Neural cell (in vitro differentiated cells): ENCODE results near the gene MEP1A. TPM values are rescaled to one million over a fixed set of nuclear protein-coding genes. Genes with fewer than 3 reads are reported as not detected.

Source experiments
- H2AFZ ChIP-seq: fragments of 200-600, 300-800 bp; sonication (generic), shearing (Covaris generic); 2 replicates; pipeline ENCODE4 v1.6.0; 2014; ENCODE audit warnings: low read depth, mild to moderate bottlenecking, antibody characterized with exemption, low read length, moderate library complexity
- H3F3A ChIP-seq: fragments of 200-600 bp; shearing (Covaris generic); 2 replicates; pipeline ENCODE4 v1.6.1; 2016; ENCODE audit warnings: mild to moderate bottlenecking, moderate library complexity, mixed read lengths, antibody characterized with exemption, low read length; ENCODE audit not compliant: insufficient read depth, poor library complexity, severe bottlenecking
- H3K27ac ChIP-seq: fragments of 200-600, 300-800 bp; sonication (generic), shearing (Covaris generic); 2 replicates; pipeline ENCODE4 v1.5.1; 2014; ENCODE audit warnings: mild to moderate bottlenecking, low read length, moderate library complexity
- H3K27me3 ChIP-seq: fragments of 300-800, 200-600 bp; sonication (generic), shearing (Covaris generic); 2 replicates; pipeline ENCODE4 v1.6.0; 2014; ENCODE audit warnings: mild to moderate bottlenecking, low read depth, low read length, moderate library complexity; ENCODE audit not compliant: insufficient read depth
- H3K36me3 ChIP-seq: fragments of 300-800, 200-600 bp; sonication (generic), shearing (Covaris generic); 2 replicates; pipeline ENCODE4 v1.5.1; 2014; ENCODE audit warnings: mild to moderate bottlenecking, antibody characterized with exemption, low read length, moderate library complexity; ENCODE audit not compliant: insufficient read depth
- H3K4me2 ChIP-seq: fragments of 300-800, 200-600 bp; sonication (generic), shearing (Covaris generic); 2 replicates; pipeline ENCODE4 v1.6.0; 2014; ENCODE audit warnings: mild to moderate bottlenecking, low read length
- H3K4me3 ChIP-seq: fragments of 300-800, 200-600 bp; sonication (generic), shearing (Covaris generic); 2 replicates; pipeline ENCODE4 v1.5.1; 2014; ENCODE audit warnings: mild to moderate bottlenecking, low read length, moderate library complexity
- H3K79me2 ChIP-seq: fragments of 200-600 bp; shearing (Covaris generic); replicated peaks from 2 replicates; pipeline ENCODE4 v1.6.0; 2014; ENCODE audit warnings: mild to moderate bottlenecking, low read length, moderate library complexity; ENCODE audit not compliant: insufficient read depth
- H3K9ac ChIP-seq: fragments of 300-800, 200-600 bp; sonication (generic), shearing (Covaris generic); 2 replicates; pipeline ENCODE4 v1.6.1; 2016; ENCODE audit warnings: mild to moderate bottlenecking, low read length, mixed read lengths
- H3K9me2 ChIP-seq: fragments of 200-600 bp; shearing (Covaris generic); 2 replicates; pipeline ENCODE4 v1.6.1; 2016; ENCODE audit warnings: mild to moderate bottlenecking, low read length, mixed read lengths; ENCODE audit not compliant: insufficient read depth
- H3K9me3 ChIP-seq: fragments of 200-600, 300-800 bp; sonication (generic), shearing (Covaris generic); 2 replicates; pipeline ENCODE4 v1.6.1; 2016; ENCODE audit warnings: mild to moderate bottlenecking, mixed run types, low read length, moderate library complexity, mixed read lengths
- H4K20me1 ChIP-seq: fragments of 200-600 bp; shearing (Covaris generic); 2 replicates; pipeline ENCODE4 v1.6.1; 2016; ENCODE audit warnings: mild to moderate bottlenecking, mixed run types; ENCODE audit not compliant: insufficient read depth
- EP300 ChIP-seq: fragments of 450-650 bp; conservative IDR thresholded peaks from 2 replicates; pipeline ENCODE4 v1.6.1; 2014; ENCODE audit warnings: antibody characterized with exemption, mild to moderate bottlenecking, moderate library complexity; ENCODE audit not compliant: poor library complexity, severe bottlenecking
- EZH2 ChIP-seq: fragments of 200-600, 300-800 bp; shearing (Covaris generic), sonication (generic); IDR thresholded peaks from 2 replicates; pipeline ENCODE4 v1.6.1; 2014; ENCODE audit warnings: antibody characterized with exemption, low read length, borderline replicate concordance, mild to moderate bottlenecking; ENCODE audit not compliant: insufficient read depth, poor library complexity, severe bottlenecking
- MXI1 ChIP-seq: fragments of 450-650 bp; conservative IDR thresholded peaks from 2 replicates; pipeline ENCODE4 v1.6.1; 2014; ENCODE audit warnings: antibody characterized with exemption, mild to moderate bottlenecking; ENCODE audit not compliant: poor library complexity, severe bottlenecking
- POLR2AphosphoS5 ChIP-seq: IDR thresholded peaks from 2 replicates; pipeline ENCODE4 v1.6.1; 2012
- RAD21 ChIP-seq: fragments of 450-650 bp; conservative IDR thresholded peaks from 2 replicates; pipeline ENCODE4 v1.6.1; 2014; ENCODE audit warnings: antibody characterized with exemption, mild to moderate bottlenecking, moderate library complexity
- SMC3 ChIP-seq: fragments of 450-650 bp; conservative IDR thresholded peaks from 2 replicates; pipeline ENCODE4 v1.6.1; 2014; ENCODE audit warnings: antibody characterized with exemption, mild to moderate bottlenecking, moderate library complexity; ENCODE audit not compliant: poor library complexity
- TAF1 ChIP-seq: IDR thresholded peaks from 2 replicates; pipeline ENCODE4 v1.6.1; 2012; ENCODE audit warnings: low read depth
- polyA plus RNA-seq: library from polyadenylated mRNA; depleted of rRNA; stranded (reverse); fragments of >200 nt; gene quantifications from 2 replicates; pipeline ENCODE4 v1.2.3, GENCODE V29; 2014
- TF ChIP-seq, protein P1 (sequence below): IDR thresholded peaks from 2 replicates; pipeline ENCODE4 v1.6.1; 2012; ENCODE audit warnings: borderline replicate concordance
- TF ChIP-seq, protein P2 (sequence below): fragments of 450-650 bp; IDR thresholded peaks from 2 replicates; pipeline ENCODE4 v1.5.1; 2014; ENCODE audit warnings: antibody characterized with exemption, mild to moderate bottlenecking, moderate library complexity; ENCODE audit not compliant: poor library complexity, severe bottlenecking

MEP1A gene
- polyA plus RNA-seq, 1 donor from 2014 or later, result not detected

DNA sequence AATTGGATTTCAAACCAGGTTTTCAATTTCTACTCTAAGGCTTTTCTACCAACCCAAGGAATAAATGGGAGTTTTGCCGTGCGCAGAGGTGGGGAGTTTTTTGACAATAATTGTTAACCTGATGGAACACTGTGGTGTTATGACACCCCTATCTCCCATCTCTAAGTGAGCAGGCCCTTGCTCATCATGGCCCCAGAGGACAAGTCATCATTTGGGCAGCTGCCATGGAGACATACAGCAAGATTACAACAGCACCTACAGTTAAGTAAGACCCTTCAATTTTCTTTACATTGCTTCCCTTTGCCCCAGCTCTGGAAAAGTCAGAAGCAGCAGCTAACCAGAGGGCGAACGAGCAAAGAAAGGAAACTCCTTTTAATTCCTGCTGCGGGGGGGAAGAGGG lies 74.2 kb downstream of the MEP1A start:
- Histone ChIP-seq H3K79me2 (no peaks in the 10 kb centered on the region), H3K27me3 (no peaks in the 10 kb centered on the region), H3K9me2 (no peaks in the 10 kb centered on the region), H3K4me2 (no peak overlapping the region), H3K9ac (no peak overlapping the region), H3K27ac (no peak overlapping the region), H3F3A (no peaks in the 10 kb centered on the region), H3K36me3 (no peaks in the 10 kb centered on the region), H3K4me3 (no peak overlapping the region), H3K9me3 (no peaks in the 10 kb centered on the region), H2AFZ (no peak overlapping the region), H4K20me1 (no peaks in the 10 kb centered on the region)
- no peak for TF ChIP-seq SMC3
- TF ChIP-seq EZH2, result no peak
- TF ChIP-seq, protein P1, sequence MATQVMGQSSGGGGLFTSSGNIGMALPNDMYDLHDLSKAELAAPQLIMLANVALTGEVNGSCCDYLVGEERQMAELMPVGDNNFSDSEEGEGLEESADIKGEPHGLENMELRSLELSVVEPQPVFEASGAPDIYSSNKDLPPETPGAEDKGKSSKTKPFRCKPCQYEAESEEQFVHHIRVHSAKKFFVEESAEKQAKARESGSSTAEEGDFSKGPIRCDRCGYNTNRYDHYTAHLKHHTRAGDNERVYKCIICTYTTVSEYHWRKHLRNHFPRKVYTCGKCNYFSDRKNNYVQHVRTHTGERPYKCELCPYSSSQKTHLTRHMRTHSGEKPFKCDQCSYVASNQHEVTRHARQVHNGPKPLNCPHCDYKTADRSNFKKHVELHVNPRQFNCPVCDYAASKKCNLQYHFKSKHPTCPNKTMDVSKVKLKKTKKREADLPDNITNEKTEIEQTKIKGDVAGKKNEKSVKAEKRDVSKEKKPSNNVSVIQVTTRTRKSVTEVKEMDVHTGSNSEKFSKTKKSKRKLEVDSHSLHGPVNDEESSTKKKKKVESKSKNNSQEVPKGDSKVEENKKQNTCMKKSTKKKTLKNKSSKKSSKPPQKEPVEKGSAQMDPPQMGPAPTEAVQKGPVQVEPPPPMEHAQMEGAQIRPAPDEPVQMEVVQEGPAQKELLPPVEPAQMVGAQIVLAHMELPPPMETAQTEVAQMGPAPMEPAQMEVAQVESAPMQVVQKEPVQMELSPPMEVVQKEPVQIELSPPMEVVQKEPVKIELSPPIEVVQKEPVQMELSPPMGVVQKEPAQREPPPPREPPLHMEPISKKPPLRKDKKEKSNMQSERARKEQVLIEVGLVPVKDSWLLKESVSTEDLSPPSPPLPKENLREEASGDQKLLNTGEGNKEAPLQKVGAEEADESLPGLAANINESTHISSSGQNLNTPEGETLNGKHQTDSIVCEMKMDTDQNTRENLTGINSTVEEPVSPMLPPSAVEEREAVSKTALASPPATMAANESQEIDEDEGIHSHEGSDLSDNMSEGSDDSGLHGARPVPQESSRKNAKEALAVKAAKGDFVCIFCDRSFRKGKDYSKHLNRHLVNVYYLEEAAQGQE, result no peak
- no peak for TF ChIP-seq TAF1
- no peak for TF ChIP-seq MXI1
- TF ChIP-seq, protein P2, sequence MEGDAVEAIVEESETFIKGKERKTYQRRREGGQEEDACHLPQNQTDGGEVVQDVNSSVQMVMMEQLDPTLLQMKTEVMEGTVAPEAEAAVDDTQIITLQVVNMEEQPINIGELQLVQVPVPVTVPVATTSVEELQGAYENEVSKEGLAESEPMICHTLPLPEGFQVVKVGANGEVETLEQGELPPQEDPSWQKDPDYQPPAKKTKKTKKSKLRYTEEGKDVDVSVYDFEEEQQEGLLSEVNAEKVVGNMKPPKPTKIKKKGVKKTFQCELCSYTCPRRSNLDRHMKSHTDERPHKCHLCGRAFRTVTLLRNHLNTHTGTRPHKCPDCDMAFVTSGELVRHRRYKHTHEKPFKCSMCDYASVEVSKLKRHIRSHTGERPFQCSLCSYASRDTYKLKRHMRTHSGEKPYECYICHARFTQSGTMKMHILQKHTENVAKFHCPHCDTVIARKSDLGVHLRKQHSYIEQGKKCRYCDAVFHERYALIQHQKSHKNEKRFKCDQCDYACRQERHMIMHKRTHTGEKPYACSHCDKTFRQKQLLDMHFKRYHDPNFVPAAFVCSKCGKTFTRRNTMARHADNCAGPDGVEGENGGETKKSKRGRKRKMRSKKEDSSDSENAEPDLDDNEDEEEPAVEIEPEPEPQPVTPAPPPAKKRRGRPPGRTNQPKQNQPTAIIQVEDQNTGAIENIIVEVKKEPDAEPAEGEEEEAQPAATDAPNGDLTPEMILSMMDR, result no peak
- TF ChIP-seq POLR2AphosphoS5, result no peak
- no peak for TF ChIP-seq EP300
- no peak for TF ChIP-seq RAD21

DNA sequence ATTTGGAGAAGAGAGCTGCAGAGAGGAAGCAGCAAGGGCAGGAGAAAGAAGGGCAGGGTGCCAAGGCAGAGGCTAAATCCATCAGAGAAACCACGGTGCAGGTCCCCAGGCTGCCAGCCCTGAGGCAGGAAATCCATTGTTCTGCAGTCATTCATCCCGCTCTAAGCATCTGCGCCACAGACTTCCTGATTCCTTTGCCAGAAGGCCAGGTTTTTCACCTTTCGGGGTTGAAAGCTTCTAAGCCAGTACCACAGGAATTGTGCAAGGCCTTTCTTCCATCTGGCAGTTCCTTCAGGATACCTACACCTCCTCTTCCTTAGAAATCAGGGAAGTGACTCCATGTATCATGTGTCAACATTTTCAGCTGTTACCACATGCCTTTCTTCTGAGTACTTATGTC lies 82.9 kb downstream of the MEP1A start:
- Histone ChIP-seq H3K27ac (no peak overlapping the region), H3K4me3 (no peak overlapping the region), H3K9me2 (no peaks in the 10 kb centered on the region), H2AFZ (no peak overlapping the region), H3K79me2 (no peaks in the 10 kb centered on the region), H3K9me3 (no peaks in the 10 kb centered on the region), H3K9ac (no peak overlapping the region), H3K27me3 (no peaks in the 10 kb centered on the region), H3K36me3 (no peaks in the 10 kb centered on the region), H3K4me2 (no peak overlapping the region), H4K20me1 (no peaks in the 10 kb centered on the region), H3F3A (no peaks in the 10 kb centered on the region)
- TF ChIP-seq RAD21 (no peak), POLR2AphosphoS5 (no peak), EP300 (no peak), EZH2 (no peak), TAF1 (no peak), SMC3 (no peak), MXI1 (no peak)
- TF ChIP-seq, protein P2, result no peak
- TF ChIP-seq, protein P1, result no peak
